Mucosa of descending colon (tissue), 3 donors: ENCODE measurements around the gene MRAP. TPM values are rescaled to one million over a fixed set of nuclear protein-coding genes. Genes with fewer than 3 reads are reported as not detected.

ENCODE experiments used
- ATAC-seq: fragments of 200-7000 bp; cut with Tn5 transposase; one replicate; pipeline ENCODE4 v1.9.1; 2020; ENCODE audit warnings: mild to moderate bottlenecking, moderate library complexity
- DNase-seq, 3 donors: peaks; one replicate each; pipeline ENCODE4 v3.0.0-alpha.2; 2020
- H3K36me3 ChIP-seq: fragments of 200-600 bp; one replicate; pipeline ENCODE4 v1.8.0; 2021; ENCODE audit warnings: low read depth, mild to moderate bottlenecking
- H3K4me1 ChIP-seq: fragments of 200-600 bp; one replicate; pipeline ENCODE4 v1.8.0; 2021; ENCODE audit warnings: low read depth, mild to moderate bottlenecking
- H3K4me3 ChIP-seq: fragments of 200-600 bp; one replicate; pipeline ENCODE4 v1.8.0; 2021; ENCODE audit warnings: mild to moderate bottlenecking
- H3K9me3 ChIP-seq: fragments of 200-600 bp; one replicate; pipeline ENCODE4 v1.8.0; 2021; ENCODE audit warnings: mild to moderate bottlenecking
- intact Hi-C, 2 donors: fragments of 100-400 bp; cut with DNase I in 1 of 2; cut with micrococcal nuclease in 1 of 2; formaldehyde crosslinking; loops; one replicate each; pipeline versions ENCODE4 v1.11.0 to v1.11.1; 2022; cut with DNase I, micrococcal nuclease
- total RNA-seq, 3 donors: library from RNA; stranded (reverse); fragmentation: NEBNext Ultra II Directional in 2 of 3; extraction: Animal tissue kit (Norgen Biotek cat#: 25700) in 2 of 3; gene quantifications; one replicate each; pipeline versions ENCODE4 v1.2.1 to v1.2.4, GENCODE V29; 2021 to 2023
- TF ChIP-seq, protein P1 (sequence below): fragments of 200-600 bp; IDR thresholded peaks from one replicate; pipeline ENCODE4 v1.8.0; 2022; ENCODE audit warnings: antibody characterized with exemption, mild to moderate bottlenecking
- donor health status: DM: no; HTN: no; CAD: no; lungs with moderate emphysema.
- donor health status: DM: no; HTN: no; CAD: no.
- donor health status: DM: no; HTN: yes; CAD: no.

The MRAP gene
- total RNA-seq, 3 donors from 2014 or later = not detected

DNA sequence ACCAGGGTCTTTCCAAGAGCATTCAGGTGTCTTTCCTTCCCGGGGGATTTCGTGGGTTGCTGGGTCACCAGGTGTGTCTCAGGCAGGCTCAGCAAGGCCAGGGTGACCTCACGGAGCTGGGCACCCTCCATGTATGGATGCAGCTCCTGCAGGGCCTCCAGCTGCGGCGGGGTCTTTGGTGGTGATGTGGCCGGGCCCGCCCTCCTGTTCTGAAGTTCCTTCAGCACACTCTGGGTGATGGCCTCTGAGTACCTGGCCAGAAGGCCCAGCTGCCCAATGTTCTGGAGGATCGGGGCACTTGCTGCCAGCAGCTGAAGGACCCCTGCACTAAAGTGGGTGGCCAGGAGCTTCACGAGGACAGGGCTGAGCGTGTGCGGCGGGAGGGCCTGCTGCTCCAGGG, 48.7 kb downstream of the MRAP start:
- intact Hi-C loops = no loop called here
- DNase-seq (no peak), ATAC-seq (no peak)
- Histone ChIP-seq H3K9me3 (peaks cover 7% of the 10 kb centered on the region), H3K36me3 (peaks cover 10% of the 10 kb centered on the region), H3K4me3 (no peak overlapping the region), H3K4me1 (no peaks in the 10 kb centered on the region)
- TF ChIP-seq, protein P1, sequence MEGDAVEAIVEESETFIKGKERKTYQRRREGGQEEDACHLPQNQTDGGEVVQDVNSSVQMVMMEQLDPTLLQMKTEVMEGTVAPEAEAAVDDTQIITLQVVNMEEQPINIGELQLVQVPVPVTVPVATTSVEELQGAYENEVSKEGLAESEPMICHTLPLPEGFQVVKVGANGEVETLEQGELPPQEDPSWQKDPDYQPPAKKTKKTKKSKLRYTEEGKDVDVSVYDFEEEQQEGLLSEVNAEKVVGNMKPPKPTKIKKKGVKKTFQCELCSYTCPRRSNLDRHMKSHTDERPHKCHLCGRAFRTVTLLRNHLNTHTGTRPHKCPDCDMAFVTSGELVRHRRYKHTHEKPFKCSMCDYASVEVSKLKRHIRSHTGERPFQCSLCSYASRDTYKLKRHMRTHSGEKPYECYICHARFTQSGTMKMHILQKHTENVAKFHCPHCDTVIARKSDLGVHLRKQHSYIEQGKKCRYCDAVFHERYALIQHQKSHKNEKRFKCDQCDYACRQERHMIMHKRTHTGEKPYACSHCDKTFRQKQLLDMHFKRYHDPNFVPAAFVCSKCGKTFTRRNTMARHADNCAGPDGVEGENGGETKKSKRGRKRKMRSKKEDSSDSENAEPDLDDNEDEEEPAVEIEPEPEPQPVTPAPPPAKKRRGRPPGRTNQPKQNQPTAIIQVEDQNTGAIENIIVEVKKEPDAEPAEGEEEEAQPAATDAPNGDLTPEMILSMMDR = no peak

DNA sequence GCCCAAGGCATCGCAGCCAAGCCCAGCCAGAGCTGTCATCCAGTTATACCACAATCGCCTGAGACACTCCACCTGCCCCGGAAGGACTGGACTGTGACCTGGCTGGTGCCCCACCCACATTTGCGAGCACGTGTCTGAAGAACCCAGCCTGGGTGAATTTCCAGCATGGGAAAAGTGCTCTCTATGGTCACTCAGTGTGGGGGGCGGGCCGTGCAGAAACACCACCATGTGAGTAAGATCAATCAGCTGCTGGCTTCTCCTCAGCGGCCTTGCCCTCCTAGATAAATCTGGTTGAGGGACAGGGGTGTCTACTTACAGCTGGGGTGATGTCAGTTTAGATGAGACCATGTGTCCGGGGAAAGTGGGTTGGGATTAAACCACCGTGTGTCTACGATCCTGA, 49.3 kb downstream of the MRAP start:
- Histone ChIP-seq H3K36me3 (peaks cover 10% of the 10 kb centered on the region), H3K9me3 (peaks cover 7% of the 10 kb centered on the region), H3K4me1 (no peaks in the 10 kb centered on the region), H3K4me3 (no peak overlapping the region)
- intact Hi-C loops = no loop called here
- peak in 2 of 3 donors; percentile 27 to 51 for DNase-seq
- ATAC-seq = peak; percentile 69
- TF ChIP-seq, protein P1 = no peak

DNA sequence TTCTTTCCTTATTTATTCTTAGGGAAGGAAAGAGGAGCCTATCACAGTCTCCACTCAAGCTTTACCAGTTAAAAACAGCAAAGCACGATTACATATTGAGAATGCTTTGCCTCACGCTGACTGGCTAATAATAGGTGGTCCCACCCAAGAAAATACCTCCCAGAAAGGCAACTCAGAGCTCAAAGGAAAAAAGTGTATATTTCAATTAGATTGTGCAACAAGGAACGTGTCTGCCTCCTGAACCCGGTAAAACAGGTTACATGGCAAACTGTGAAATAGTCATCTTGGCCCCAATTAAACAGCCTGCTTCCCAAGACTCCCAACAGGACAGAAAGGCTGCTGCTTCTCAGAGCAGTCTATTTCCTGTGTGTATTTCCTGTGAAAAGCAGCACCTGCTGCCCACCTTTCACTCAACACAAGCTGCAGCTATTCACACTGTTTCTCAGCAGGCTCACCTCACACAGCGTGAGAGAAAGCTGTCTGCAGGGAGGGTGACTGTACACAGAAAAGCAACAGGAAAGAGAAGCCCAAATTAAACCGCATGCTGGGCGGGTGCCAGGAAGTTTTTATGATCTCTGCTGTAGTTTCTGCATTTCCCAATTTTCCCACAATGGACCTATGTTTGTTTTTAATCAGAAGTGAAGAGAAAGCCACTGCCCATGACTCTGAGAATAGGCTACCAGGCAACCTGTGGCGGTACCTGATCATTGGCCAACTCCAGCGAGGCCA, 50.1 kb downstream of the MRAP start:
- intact Hi-C loops = no loop called here
- Histone ChIP-seq H3K4me1 (no peaks in the 10 kb centered on the region), H3K9me3 (peaks cover 7% of the 10 kb centered on the region), H3K36me3 (peaks cover 16% of the 10 kb centered on the region), H3K4me3 (no peak overlapping the region)
- peak; percentile 12 for ATAC-seq
- no peak for DNase-seq
- TF ChIP-seq, protein P1 = no peak

DNA sequence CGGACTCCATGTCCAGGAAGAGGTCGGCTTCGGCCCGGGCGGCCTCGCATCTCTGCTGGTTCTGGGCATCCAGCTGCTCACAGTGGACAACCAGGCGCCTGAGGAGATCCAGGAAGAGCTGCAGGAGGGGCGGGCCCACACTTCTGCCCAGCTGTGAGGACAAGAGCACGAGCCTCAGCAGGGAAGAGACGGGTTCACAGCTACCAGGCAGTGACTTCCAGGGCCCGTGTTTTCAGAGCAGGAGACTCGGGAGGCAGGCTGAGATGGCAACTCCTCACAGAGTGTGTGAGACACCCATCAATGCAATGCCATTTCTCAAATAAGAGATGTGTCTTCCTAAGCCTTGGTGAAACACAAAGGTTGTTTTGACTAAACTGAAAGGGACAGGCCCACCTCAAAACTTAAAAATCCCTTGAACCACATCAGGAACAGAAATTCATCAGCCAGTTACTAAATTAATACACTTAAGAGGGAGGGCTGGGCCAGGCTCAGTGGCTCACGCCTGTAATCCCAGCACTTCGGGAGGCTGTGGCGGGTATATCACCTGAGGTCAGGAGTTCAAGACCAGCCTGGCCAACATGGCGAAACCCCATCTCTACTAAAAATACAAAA, 50.8 kb downstream of the MRAP start:
- H3K4me3 ChIP-seq = no peak overlapping the region
- DNase-seq = no peak
- peaks cover 16% of the 10 kb centered on the region for H3K36me3 ChIP-seq

DNA sequence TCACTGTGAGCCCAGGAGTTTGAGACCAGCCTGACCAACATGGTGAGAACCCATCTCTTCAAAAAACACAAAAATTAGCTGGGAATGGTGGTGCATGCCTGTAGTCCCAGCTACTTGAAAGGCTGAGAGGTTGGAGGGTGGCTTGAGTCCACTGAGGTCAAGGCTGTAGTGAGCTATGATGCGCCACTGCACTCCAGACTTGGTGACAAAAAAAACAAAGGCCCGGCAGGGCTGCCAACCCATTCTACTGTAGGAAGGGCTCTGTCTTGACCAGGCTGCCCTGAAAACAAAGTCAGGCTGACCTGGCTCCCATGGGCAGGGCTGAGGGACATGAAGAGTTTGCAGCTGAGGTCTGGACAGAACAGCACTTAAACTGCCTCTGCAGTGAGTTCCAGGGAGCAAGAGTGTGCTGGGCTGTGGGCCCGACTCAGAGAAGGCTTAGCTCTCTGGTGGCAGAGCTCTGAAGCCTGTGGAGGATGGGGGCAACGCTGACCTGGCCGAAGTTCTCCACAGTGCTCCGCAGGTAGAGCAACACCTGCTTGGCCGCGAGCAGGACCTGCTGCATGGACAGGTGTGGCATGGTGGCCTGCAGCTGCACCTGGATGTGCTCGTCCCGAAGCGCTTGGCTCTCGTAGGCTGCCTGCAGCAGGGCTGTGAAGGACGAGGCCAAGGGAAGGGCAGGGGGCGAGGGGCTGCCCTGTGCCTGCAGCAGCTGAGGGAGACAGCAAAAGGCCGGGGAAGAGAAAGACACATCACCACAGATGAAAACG, 51.7 kb downstream of the MRAP start:
- TF ChIP-seq, protein P1 = no peak
- ATAC-seq (no peak), DNase-seq (no peak)
- Histone ChIP-seq H3K36me3 (peaks cover 16% of the 10 kb centered on the region), H3K4me1 (no peaks in the 10 kb centered on the region), H3K9me3 (no peaks in the 10 kb centered on the region), H3K4me3 (no peak overlapping the region)
- intact Hi-C loops = no loop called here

More for the DNA sequence above, 50.8 kb downstream of the MRAP start:
- TF ChIP-seq, protein P1 = no peak
- H3K9me3 ChIP-seq = peaks cover 1% of the 10 kb centered on the region
- no peaks in the 10 kb centered on the region for H3K4me1 ChIP-seq
- ATAC-seq = no peak
- intact Hi-C loops = no loop called here
